ENCODE data around the gene MYO9B. TPM values are rescaled to one million over a fixed set of nuclear protein-coding genes. Genes with fewer than 3 reads are reported as not detected.

Gene MYO9B
- total RNA-seq, 1 experiment from 2014 or later: 79.4 TPM

DNA sequence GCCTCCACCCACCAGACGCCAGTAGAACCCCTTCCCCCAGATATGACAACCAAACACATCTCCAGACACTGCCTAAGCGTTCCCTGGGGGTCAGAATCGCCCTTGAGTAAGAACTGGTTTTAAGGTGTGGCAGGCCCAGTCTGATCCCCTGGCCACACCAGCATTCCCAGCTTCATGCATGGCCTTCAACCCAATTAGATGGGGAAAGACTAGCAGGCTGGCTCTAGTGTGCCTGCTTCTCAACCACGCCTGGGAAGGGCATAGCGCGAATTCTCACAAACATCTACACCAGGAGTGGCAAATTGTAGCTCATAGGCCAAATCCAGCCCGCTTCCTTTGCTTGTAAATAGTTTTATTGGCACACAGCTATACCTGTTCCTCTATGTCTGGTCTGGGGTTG lies 13.9 kb upstream of the MYO9B start:
- Histone ChIP-seq H3K9me3 (ENCODE audit: control insufficient read depth, insufficient read depth, low read depth, low read length) (no peaks in the 10 kb centered on the region), H3K4me3 (ENCODE audit: low read depth in 2 of 2, low read length in 2 of 2) (no peak overlapping the region), H3K27me3 (ENCODE audit: control insufficient read depth, insufficient read depth, low read length) (no peaks in the 10 kb centered on the region), H3K36me3 (ENCODE audit: control insufficient read depth, insufficient read depth, low read length) (no peaks in the 10 kb centered on the region; the same call in 1 of the 2 replicates), H3K27ac (ENCODE audit: low read length) (no peak overlapping the region), H3K4me1 (ENCODE audit: control insufficient read depth, insufficient read depth, low read length) (no peaks in the 10 kb centered on the region)
- no peak for DNase-seq (ENCODE audit: low read depth, low spot score)
- ChIA-PET CTCF (no interaction called here), POLR2A (no interaction called here)
- no peak for ATAC-seq
- in situ Hi-C loops (cut with HindIII; ENCODE audit: low pct_unique_long_range_greater_than_20kb, low sequenced_read_pairs) (no loop called here), intact Hi-C loops (cut with micrococcal nuclease; ENCODE audit: unreplicated experiment) (no loop called here)
- BruUV-seq (replicated peaks): no TSS peak
- TF ChIP-seq POLR2AphosphoS5 (IDR thresholded peaks at IDR 0.05; ENCODE audit: low read depth, low read length) (no peak), SIN3A (IDR thresholded peaks at IDR 0.05; ENCODE audit: borderline replicate concordance, insufficient read depth, low read depth, low read length) (no peak), TCF7L2 (IDR thresholded peaks at IDR 0.05; ENCODE audit: low read depth, low read length) (no peak)
- TF ChIP-seq, protein P1, sequence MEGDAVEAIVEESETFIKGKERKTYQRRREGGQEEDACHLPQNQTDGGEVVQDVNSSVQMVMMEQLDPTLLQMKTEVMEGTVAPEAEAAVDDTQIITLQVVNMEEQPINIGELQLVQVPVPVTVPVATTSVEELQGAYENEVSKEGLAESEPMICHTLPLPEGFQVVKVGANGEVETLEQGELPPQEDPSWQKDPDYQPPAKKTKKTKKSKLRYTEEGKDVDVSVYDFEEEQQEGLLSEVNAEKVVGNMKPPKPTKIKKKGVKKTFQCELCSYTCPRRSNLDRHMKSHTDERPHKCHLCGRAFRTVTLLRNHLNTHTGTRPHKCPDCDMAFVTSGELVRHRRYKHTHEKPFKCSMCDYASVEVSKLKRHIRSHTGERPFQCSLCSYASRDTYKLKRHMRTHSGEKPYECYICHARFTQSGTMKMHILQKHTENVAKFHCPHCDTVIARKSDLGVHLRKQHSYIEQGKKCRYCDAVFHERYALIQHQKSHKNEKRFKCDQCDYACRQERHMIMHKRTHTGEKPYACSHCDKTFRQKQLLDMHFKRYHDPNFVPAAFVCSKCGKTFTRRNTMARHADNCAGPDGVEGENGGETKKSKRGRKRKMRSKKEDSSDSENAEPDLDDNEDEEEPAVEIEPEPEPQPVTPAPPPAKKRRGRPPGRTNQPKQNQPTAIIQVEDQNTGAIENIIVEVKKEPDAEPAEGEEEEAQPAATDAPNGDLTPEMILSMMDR (IDR thresholded peaks at IDR 0.05): no peak
- TF ChIP-seq, protein P2, sequence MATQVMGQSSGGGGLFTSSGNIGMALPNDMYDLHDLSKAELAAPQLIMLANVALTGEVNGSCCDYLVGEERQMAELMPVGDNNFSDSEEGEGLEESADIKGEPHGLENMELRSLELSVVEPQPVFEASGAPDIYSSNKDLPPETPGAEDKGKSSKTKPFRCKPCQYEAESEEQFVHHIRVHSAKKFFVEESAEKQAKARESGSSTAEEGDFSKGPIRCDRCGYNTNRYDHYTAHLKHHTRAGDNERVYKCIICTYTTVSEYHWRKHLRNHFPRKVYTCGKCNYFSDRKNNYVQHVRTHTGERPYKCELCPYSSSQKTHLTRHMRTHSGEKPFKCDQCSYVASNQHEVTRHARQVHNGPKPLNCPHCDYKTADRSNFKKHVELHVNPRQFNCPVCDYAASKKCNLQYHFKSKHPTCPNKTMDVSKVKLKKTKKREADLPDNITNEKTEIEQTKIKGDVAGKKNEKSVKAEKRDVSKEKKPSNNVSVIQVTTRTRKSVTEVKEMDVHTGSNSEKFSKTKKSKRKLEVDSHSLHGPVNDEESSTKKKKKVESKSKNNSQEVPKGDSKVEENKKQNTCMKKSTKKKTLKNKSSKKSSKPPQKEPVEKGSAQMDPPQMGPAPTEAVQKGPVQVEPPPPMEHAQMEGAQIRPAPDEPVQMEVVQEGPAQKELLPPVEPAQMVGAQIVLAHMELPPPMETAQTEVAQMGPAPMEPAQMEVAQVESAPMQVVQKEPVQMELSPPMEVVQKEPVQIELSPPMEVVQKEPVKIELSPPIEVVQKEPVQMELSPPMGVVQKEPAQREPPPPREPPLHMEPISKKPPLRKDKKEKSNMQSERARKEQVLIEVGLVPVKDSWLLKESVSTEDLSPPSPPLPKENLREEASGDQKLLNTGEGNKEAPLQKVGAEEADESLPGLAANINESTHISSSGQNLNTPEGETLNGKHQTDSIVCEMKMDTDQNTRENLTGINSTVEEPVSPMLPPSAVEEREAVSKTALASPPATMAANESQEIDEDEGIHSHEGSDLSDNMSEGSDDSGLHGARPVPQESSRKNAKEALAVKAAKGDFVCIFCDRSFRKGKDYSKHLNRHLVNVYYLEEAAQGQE (IDR thresholded peaks at IDR 0.05; ENCODE audit: insufficient read depth in 1 of 2, low read depth in 2 of 2, low read length in 1 of 2): no peak

DNA sequence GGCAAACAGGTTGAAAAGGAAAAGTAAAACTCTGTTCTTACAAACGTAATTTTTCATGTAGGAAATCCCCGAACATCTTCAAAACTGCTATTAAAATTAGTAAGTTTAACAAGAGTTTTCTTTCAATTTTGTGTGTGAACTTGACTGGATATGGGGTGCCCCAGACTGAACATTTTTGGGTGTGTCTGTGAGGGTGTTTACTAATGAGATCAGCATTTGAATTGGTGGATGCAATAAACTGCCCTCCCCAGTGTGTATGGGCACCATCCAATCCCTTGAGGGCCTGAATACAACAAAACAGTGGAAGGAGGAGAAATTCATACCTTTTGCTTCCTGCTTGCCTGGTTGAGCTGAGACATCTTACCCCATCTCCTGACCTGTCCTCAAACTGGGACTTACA lies 12.1 kb upstream of the MYO9B start:
- ATAC-seq: no peak
- no peak for DNase-seq (ENCODE audit: low read depth, low spot score)
- intact Hi-C loops (cut with micrococcal nuclease; ENCODE audit: unreplicated experiment) (no loop called here), in situ Hi-C loops (cut with HindIII; ENCODE audit: low pct_unique_long_range_greater_than_20kb, low sequenced_read_pairs) (no loop called here)
- no peak overlapping the region for H3K27ac ChIP-seq (ENCODE audit: low read length)
- no peak for TF ChIP-seq TCF7L2 (IDR thresholded peaks at IDR 0.05; ENCODE audit: low read depth, low read length)
- no peak for TF ChIP-seq SIN3A (IDR thresholded peaks at IDR 0.05; ENCODE audit: borderline replicate concordance, insufficient read depth, low read depth, low read length)
- TF ChIP-seq, protein P2 (IDR thresholded peaks at IDR 0.05; ENCODE audit: insufficient read depth in 1 of 2, low read depth in 2 of 2, low read length in 1 of 2): no peak
- TF ChIP-seq, protein P1 (IDR thresholded peaks at IDR 0.05): no peak
- no peak for TF ChIP-seq POLR2AphosphoS5 (IDR thresholded peaks at IDR 0.05; ENCODE audit: low read depth, low read length)
- ChIA-PET CTCF (no interaction called here), POLR2A (no interaction called here)
- no peak overlapping the region for H3K4me3 ChIP-seq (ENCODE audit: low read depth in 2 of 2, low read length in 2 of 2)
- H3K4me1 ChIP-seq (ENCODE audit: control insufficient read depth, insufficient read depth, low read length): no peaks in the 10 kb centered on the region
- no peaks in the 10 kb centered on the region for H3K9me3 ChIP-seq (ENCODE audit: control insufficient read depth, insufficient read depth, low read depth, low read length)
- no peaks in the 10 kb centered on the region for H3K27me3 ChIP-seq (ENCODE audit: control insufficient read depth, insufficient read depth, low read length)
- BruUV-seq (replicated peaks): no TSS peak
- H3K36me3 ChIP-seq (ENCODE audit: control insufficient read depth, insufficient read depth, low read length): no peaks in the 10 kb centered on the region; the same call in 1 of the 2 replicates

Data from Panc1 (cell line).